ENCODE results near the gene DOCK4.

DNA sequence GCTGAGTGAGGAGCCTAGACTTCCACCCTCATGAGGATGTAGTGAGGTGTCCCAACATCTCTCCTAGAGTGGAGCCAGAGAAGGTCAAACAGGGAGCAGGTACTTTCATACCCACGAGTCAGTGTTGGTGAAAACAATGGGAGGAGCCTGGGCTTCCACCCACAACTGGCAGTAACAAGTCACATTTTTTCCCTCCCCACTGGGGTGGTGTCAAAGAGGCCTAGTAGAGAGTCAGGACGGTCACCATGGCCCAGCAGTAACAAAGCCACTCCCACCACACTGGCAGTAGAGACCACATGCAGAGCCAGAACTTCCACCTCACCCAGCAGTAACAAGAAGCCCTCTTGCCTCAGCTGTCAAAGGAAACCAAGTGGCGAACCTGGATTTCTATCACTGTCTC is 363.7 kb downstream of the DOCK4 start:
- TF ChIP-seq, protein P1, sequence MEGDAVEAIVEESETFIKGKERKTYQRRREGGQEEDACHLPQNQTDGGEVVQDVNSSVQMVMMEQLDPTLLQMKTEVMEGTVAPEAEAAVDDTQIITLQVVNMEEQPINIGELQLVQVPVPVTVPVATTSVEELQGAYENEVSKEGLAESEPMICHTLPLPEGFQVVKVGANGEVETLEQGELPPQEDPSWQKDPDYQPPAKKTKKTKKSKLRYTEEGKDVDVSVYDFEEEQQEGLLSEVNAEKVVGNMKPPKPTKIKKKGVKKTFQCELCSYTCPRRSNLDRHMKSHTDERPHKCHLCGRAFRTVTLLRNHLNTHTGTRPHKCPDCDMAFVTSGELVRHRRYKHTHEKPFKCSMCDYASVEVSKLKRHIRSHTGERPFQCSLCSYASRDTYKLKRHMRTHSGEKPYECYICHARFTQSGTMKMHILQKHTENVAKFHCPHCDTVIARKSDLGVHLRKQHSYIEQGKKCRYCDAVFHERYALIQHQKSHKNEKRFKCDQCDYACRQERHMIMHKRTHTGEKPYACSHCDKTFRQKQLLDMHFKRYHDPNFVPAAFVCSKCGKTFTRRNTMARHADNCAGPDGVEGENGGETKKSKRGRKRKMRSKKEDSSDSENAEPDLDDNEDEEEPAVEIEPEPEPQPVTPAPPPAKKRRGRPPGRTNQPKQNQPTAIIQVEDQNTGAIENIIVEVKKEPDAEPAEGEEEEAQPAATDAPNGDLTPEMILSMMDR (conservative IDR thresholded peaks at IDR 0.05): no peak
- no peak for TF ChIP-seq ZFX (IDR thresholded peaks at IDR 0.05)

All from C4-2B (cell line).